SK-N-DZ (cell line): ENCODE results near the gene ERFL.

Experiments
- DNase-seq: peaks from one replicate; pipeline ENCODE4 v3.0.0-alpha.2; 2015; ENCODE audit warnings: low spot score

The ERFL gene

GRCh38 chr19:41927497-41928192, 604 bp downstream of the ERFL start:
- no peak for DNase-seq

- DNase-seq: no peak
These were observed 1.3 kb downstream of the ERFL start for GRCh38 chr19:41926763-41927496.

DNA sequence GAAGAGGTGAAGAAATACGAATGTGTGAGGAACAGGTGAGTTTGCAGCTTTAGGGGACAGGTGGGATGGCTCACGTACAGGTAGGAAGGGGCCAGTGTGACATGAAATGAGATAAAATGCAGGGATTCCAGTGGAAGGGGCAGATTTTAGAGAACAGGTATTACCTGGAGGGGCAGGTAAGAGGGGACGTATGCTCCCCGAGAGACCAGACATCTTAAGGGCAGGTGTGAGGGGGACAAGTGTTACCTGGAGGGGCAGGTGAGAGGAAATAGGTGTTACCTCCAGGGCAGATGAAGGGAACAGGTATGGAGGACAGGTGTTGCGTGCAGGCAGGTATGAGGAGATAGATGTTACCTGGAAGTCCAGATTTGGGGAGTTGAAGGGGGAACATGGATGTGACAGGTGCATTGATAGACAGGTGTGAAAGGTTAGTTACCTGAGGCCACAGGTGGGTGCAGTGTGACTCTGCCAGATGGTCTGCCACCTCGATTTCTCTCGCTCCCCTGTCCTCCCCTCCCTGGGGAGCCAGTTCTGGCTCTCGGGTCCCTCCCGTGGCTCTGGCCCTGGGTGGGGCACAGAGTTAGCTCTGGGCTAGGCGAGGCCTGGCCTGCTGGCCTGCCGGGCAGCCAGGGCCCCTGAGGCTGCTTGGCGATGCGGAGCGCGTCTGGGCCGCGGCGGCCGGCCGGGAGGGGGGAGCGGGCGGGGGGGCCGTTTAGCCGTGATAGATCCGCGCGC, 2.1 kb downstream of the ERFL start:
- DNase-seq: no peak

- no peak for DNase-seq
These were observed 2.8 kb downstream of the ERFL start for GRCh38 chr19:41925208-41926003.

DNA sequence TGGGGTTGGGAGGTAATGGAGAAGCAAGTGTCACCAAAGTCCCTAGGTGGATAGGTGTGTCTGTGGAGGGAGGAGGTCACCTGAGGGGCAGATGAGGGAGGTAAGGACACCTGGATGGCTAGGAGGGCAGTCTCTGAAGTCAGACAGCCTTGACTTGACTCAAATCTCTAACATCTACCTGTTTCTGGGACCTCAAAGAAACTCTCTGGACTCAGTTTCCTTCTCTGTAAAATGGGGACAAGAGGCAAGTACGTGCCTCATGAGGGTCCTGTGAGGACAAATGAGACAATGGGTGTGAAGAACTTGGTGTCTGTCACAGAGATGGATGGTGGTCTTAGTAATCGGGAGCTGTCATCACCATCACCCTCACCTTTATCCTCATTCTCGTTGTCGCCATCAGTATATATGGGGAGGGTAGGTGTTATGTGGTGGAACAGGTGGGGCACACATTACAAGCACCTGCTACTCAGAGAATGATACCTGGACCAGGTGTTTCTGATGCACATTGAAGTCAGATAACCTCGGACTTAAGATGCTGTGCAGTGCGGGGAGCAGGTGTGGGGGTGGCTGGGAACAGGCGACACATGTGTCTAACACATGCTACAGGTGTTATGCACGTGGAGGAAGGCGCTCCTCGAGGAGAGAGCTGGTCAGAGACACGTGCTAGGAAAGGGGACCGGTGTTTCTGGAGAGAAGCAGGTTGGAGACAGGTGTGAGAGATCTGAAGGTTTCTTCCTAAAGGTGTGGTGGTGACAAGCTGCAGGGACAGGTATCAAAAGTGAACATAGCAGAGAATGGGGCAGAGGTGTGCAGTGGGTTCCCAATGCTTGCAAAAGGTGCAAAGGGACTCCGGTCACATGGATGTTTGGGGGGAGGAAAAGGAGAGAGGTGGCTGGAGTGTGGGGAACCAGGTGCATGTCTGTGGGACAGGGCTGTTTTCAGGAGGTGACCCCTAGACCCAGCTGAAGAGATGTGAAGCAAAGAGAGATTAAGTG, 3.8 kb downstream of the ERFL start:
- DNase-seq: no peak

DNA sequence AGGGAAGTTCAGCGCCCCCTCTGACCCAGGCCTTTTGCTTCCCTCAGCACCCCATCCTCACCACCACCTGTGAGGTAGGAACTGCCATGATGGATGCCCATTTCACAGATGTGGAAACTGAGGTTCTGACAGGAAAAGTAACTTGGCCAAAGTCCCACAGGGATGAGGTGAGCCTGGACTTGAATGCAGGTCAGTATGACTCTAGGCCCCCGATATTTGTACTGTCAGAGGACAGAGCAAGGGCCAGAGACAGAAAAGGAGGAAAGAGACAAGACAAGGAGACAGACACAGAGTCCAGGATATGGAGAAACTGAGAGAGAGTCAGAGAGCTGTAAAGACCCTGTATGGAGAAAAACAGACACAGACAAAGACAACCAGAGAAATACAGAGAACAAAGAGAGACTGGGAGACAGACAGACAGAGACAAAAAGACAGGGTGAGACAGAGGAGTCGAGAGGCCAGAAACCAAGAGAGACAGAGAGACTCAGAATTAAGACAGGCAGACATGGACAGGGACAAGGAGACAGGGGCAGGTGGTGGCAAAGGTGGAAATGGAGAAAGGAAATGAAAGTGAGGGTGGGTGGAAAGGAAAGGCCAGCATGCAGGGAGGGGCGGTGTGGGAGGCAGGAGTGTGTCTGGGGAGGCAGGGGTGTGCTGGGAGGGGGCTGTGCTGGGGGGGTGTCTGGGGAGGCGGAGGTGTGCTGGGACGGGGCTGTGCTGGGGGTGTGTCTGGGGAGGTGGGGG, 5.0 kb downstream of the ERFL start:
- no peak for DNase-seq

- no peak for DNase-seq
These were observed 5.7 kb downstream of the ERFL start for GRCh38 chr19:41922585-41922984.

DNA sequence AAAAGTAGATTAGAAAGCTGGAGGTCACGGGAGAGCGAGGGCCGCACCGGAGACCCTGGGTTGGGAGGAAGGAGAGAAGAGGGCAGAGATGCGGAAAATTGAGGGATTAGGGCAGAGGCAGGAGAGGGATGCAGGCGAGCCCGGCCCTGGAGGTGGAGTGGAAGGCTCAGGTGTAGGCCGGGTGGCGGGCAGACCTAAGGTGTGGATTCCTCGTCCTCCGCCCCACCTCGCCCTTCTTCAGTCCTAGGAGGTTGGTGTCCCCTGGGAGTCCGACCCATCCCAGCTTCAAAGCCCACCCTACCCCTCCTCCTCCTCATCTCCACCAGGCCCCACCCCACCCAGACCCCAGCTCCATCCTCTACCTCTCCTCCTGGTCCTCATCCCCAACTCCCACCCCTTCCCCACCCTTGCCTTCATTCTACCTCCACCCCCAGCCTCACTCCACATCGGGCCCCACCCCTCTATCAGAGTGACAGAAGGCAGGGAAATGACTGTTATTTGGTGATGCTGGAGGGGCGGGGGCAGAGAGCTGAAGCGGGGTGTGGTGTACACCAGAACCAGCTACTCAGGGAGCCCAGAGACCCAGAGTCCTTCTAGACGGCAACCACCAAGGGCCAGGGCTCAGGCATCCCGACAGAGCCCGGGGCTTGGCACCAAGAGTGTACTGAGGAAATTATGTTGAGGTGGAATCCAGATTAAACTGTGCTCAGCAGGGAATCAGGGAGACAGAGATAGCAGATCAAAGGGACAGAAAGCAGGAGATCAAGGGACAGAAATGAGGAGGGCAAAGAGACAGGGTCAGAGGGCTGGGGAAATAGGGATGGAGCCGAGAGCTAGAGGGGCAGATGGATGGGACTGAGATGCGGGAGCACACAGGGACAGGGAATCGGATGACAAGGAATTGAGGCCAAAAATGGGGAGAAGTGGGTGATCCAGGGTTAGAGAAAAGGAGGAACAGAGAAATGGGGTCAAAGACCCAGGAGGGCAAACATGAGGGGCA, 6.4 kb downstream of the ERFL start:
- DNase-seq: no peak

DNA sequence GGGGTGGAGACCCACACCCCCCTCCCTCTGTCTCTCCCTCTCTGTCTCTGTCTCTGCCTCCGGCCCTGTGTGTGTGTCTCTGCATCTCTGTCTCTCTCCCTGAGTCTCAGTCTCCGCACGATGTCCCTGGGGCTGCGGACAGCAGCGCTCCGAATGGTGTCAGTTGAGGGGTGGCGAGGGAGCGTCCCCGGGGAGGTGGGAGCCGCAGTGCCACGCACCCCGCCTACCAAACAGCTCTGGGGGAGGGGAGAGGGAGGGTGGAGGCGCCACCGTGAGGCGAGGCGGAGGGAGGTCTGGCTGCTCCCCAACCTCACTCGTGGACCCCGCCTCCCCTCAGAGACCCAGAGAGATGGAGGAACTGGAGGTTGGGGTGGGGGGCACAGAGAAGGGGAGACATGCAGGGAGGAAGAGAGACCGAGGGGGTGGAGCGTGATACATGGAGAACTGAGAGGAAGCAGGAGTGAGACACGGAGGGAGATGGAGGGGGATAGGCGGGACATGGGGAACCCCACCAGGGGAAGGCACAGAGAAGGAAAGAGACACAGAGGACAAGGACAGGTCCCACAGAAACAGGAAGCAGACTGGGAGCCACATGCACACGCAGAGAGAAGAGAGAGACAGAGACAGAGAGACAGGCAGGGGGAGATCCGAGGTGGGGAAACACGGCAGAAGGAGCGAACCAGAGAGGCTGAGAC, 7.2 kb downstream of the ERFL start:
- no peak for DNase-seq

GRCh38 chr19:41919948-41920712, 8.1 kb downstream of the ERFL start:
- DNase-seq: no peak

DNA sequence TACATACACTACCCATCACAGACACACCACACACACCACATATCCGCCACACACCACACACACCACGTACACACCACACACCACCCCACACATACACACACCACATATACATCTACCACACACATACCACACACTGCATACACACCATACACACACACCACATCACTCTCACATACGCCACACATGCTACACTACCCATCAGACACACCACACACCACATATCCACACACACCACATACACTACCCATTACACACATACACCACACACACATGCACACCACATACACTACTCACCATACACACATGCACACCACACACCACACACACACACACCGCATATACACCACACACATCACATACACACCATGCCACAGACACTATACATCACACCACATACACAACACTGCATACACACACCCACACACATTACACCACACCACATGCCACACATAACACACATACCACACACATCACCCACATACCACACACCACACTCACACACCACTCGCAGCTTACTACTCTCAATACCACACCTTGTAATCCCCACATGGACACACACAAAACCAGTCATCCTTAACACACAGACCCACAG, 9.5 kb downstream of the ERFL start:
- DNase-seq: no peak

GRCh38 chr19:41918095-41918494, 10.2 kb downstream of the ERFL start:
- no peak for DNase-seq

DNA sequence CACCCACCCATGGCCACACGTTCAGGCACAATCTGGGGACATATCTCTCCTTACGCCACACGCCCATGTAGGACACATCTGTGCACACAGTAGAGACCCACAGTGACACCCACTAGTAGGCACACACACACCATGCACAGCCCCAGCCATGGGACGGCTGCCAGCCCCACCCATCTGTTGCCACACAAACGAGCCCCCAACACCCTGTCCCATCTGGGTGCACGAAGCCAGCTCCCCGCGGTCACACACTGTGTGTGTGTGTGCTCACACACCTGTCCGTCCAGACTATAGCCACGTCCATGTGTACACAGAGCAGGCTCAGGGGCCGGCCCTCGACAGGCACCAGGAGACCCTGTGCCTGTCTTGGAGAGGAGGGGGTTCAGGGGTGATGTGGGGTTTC, 10.6 kb downstream of the ERFL start:
- DNase-seq: no peak

DNA sequence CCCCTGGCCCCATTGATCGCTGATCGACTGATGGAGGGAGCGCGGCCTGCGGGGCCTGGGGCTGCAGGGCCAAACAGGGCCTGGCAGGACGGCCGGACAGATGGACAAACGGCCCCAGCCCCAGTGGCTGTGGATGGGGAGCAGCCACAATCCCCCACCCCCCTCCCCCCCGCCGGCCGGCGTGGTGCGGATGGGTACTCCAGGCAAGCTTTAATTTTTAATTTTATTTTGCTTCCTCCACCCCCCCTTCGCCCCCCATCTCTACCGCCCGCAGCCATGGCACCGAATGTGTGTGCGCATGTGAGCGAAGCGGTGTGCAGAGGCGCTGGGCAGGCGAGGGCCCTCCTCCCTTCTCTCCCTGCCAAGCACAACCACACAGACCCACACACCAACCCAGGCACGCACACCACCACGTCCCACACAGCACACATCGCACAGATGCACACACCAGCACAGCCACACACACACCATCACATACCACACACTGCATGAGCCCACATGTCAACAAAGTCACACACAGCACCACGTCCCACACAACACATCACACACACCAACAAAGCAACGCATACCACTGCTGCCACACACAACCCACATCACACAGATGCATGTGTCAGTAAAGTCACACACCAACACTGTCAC, 12.4 kb downstream of the ERFL start:
- DNase-seq: no peak

- no peak for DNase-seq
These were observed 13.1 kb downstream of the ERFL start for GRCh38 chr19:41915021-41915775.
